DOHH2 (cell line): ENCODE results near the gene FGGY.

Source experiments
- CTCF ChIP-seq: fragments of 200-600 bp; sonication (generic); IDR thresholded peaks from one replicate; pipeline ENCODE4 v1.5.1; 2014; ENCODE audit warnings: antibody characterized with exemption, mild to moderate bottlenecking, low read depth, low read length; ENCODE audit not compliant: poor library complexity, severe bottlenecking
- EZH2phosphoT487 ChIP-seq: fragments of 200-600 bp; sonication (generic); IDR thresholded peaks from 2 replicates; pipeline ENCODE4 v1.6.1; 2017; ENCODE audit warnings: borderline replicate concordance, mild to moderate bottlenecking, antibody characterized with exemption, low read length, moderate library complexity, mixed read lengths

- TF ChIP-seq CTCF, result no peak
- TF ChIP-seq EZH2phosphoT487, result no peak
Measured at GRCh38 chr1:59541891-59542290, 245.0 kb downstream of the FGGY start.
